HT1080 (cell line): ENCODE measurements around the gene ARSK. TPM values are rescaled to one million over a fixed set of nuclear protein-coding genes. Genes with fewer than 3 reads are reported as not detected.

ENCODE experiments used
- DNase-seq: peaks from one replicate; pipeline ENCODE4 v3.0.0-alpha.2; 2015; ENCODE audit warnings: low read depth
- polyA plus RNA-seq, 2 experiments: library from polyadenylated mRNA; depleted of rRNA; stranded (reverse); fragments of >200 nt; gene quantifications; 2 replicates each; pipeline ENCODE4 v1.2.3, GENCODE V29; 2015
- total RNA-seq: library from RNA; depleted of rRNA; stranded (reverse); fragments of >200 nt; shearing (Covaris generic); gene quantifications from 2 replicates; pipeline ENCODE4 v1.2.3, GENCODE V29; 2014; rRNA removed

ARSK gene
- 7.0 and 9.2 TPM in 2 replicates for total RNA-seq
- polyA plus RNA-seq (2015; cell fraction: cytosol; rRNA removed): 10.9 and 12.3 TPM in 2 replicates
- polyA plus RNA-seq (2015; cell fraction: nucleus; rRNA removed): 15.4 and 18.7 TPM in 2 replicates

DNA sequence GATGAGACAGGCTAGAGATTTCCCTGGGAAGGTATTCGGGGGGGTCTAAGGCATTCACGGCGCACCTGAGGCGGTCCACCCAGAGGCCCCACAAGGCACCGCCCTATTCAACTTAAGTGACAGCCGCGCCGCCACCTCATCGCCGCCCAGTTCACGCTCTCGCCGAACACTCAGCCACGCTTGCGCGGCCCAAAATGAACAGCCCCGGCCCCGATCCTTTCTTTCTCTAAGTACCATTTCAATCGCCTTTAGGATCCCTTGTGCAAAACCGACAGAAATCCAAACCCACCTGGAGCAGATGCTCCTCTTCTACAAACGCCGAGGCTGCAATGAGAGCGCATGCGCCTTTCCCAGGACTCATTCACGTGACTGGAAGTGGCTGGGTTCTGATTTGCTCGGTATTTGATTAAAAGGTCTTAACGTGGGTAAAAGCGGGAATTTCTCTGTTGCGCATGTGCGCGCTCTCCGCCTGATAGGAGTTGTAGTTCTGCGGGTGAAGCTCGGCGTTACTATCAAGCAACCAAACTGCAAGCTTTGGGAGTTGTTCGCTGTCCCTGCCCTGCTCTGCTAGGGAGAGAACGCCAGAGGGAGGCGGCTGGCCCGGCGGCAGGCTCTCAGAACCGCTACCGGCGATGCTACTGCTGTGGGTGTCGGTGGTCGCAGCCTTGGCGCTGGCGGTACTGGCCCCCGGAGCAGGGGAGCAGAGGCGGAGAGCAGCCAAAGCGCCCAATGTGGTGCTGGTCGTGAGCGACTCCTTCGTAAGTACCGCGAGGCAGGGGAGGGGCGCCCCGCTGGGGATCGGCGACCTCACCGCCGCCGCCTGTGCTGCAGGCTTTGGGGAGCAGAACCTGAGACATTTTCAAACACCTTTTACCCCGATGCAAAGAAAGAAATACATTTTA, at the start of gene ARSK, which contains the start of gene SKIC3:
ARSK (plus strand) TSS at position 455 of the 902 bp plus-strand sequence; CDS start at position 633, 178 bp downstream.
SKIC3 (minus strand) TSS at position 331 of the 902 bp plus-strand sequence. CDS start 7,827 bp downstream, outside the sequence.
- DNase-seq: peak; percentile 99

DNA sequence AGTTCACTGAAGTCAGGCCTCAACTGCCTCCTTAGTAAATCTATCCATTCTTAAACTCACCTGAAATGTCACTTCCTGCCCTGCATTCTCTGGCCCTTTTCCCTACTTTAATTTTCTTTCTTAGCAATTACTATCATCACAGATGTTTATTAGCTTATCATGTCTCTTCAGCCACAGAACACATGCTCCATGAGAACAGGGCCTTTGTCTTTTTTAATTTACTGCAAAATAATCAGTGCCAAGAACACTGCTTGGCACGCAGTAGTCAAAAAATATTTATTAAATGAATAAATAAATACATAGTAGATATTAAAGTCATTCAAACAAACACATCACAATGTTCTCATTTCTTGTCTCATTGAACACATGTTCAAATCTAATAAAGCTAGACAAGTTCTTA, 46.4 kb upstream of the ARSK start:
- DNase-seq: no peak

DNA sequence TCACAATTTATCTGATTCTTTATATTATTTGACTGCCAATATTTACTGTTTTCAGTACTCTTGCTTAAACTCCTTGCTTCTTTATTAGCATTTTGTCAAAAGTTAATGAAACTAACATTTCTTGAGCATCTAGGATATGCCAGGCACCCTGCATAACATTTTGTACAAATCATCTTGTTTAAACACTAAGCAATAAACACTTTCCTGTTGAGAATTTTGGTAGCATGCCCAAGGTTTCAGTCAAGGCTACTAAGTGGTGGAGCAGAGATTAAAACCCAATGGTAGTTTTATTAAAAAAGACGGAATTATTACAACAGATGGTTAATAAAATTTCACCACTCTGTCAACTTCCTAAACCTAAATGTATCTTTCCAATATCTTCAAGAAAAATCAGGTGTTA, 43.3 kb upstream of the ARSK start:
- DNase-seq: no peak

DNA sequence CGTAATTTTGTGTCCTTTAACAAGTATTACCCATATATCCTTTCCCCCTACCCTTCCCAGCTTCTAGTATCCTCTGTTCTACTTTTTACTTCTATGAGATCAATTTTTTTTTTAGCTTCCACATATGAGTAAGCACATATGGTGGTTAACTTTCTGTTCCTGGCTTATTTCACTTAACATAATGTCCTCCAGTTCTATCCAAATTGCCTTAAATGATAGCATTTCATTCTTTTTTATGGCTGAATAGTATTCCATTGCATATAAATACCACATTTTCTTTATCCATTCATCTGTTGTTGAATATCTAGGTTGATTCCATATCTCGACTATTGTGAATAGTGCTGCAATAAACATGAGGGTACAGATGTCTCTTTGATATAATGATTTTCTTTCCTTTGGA, 36.5 kb upstream of the ARSK start:
- DNase-seq: no peak

GRCh38 chr5:95519151-95519550, 35.8 kb upstream of the ARSK start:
- no peak for DNase-seq

- no peak for DNase-seq
Measured at GRCh38 chr5:95519681-95520080, 35.2 kb upstream of the ARSK start.

- no peak for DNase-seq
Measured at GRCh38 chr5:95520206-95520605, 34.7 kb upstream of the ARSK start.

DNA sequence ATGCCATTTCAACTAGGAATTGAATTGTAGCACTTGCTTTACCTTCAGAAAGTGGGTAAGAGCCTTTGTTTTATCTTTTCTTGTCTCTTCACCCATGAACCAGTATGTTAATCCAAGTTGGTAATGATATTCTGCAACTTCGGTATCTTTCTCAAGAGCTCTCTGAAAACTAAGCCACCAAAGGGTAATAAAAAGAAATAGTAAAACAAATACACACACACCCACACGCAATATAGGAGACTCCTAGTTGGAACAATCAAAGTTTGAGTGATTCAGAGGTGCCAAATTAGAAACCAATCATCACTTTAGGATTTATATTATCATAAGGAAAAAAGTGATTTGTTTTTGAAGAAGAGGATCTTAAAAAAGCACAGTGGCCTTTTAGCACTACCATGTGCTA, 30.5 kb upstream of the ARSK start:
- DNase-seq: no peak

DNA sequence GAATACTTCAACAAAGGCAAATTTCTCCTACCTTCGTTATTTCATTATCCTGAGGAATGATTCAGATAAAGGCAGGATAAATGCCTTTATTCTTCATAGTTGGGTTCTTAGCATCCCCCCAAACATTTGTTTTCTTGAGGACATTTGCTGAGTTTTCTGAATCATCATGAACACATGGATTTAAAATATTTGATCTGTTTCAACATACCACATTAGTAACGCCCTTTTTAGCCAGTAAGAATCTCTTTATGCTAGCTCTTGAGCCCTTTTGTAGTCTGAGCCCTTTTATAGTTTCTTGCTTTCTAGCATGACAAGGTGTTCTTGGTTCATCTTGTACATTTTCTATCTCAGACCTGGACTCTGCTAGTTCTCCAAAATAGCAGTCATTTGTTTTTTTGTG, 28.0 kb upstream of the ARSK start:
- no peak for DNase-seq

DNA sequence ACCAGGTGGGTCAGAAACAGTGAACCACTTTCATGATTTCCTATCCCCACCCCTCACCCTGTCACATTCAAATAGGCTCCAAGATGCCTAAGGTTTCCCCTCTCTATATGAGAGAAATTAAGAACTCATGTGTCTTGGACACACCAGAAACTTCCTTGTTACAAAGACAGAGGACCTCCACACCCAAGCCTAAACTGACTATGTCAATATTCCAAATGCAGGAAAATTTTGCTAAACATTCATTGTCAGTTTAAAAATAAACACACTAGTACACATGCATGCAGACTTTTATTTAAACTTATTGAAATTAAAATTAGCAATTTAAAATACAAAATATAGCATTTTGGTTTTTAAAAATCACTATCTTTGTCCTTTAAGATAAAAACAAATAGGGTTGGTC, 26.3 kb upstream of the ARSK start:
- no peak for DNase-seq

GRCh38 chr5:95530416-95530815, 24.5 kb upstream of the ARSK start:
- peak; percentile 83 for DNase-seq

DNA sequence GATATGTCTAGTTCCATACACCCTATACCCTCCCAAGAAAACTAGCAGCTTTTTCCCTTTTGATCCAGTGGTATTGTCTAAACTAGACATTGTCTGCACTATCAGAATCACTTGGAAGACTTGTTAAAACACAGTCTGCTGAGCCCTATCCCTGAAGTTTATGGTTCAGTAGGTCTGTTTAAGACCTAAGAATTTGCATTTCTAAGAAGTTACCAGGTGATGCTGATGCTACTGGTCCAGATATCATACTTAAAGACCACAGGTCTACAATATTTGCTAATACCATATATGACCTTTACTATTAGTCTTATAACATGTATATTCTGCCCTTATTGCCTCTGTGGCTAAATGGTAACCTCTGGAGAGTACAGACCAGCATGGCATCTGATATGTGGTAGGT, 23.4 kb upstream of the ARSK start:
- no peak for DNase-seq

GRCh38 chr5:95532415-95532814, 22.5 kb upstream of the ARSK start:
- DNase-seq: no peak

- DNase-seq: no peak
Measured at GRCh38 chr5:95533106-95533505, 21.8 kb upstream of the ARSK start.

- DNase-seq: no peak
Measured at GRCh38 chr5:95533761-95534160, 21.1 kb upstream of the ARSK start.

DNA sequence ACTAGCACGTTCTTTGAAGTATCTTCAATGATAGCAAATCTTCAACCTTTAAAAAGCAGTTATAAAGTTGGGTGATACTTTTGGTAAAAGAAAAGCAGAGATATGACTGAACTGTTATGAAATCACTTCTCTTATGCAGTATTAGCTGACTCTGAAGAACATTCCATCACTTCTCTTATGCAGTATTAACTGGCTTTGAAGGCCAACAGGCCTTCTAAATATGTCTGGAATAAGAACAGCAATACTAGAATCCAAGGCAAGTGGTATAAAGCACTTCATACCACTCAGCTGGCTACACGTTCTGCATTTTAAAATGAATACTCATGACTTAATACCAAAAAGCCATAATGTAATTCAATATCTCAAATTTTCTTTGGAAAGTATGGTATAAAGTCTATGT, 17.4 kb upstream of the ARSK start:
- DNase-seq: no peak

DNA sequence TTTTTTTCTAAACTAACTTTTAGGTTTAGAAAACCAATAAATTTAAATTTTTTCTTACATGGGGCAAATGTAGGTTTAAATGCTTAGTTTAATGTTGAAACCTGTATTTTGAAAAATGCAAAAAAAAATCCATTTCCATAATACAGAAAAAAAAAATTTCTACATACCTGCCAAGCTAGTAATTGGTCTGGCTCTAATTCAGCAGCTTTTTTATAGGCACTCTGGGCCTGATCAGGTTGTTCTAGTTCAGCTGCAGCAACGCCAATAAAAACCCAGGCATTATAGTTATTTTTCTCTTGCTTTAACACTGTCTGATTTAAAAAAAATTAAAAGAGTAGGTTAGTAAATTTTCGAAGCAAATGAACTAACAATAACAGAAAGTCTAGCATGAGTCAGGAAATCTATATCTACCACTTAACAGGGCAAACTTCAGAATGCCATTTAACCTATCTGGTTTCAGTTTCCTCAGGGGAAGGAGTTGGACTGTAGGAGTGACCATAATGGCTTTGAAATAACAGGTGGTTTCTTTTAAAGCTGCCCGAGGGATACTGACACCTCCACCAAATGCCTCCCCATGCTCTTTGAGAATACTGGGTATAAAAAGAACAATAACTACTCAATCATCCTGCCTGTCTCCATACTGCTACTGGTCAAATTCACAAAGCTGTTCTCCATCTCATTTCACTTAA, 11.7 kb upstream of the ARSK start:
- DNase-seq: no peak

- no peak for DNase-seq
Measured at GRCh38 chr5:95549030-95549429, 5.9 kb upstream of the ARSK start.

- no peak for DNase-seq
Measured at GRCh38 chr5:95554331-95554646, 612 bp upstream of the ARSK start.

GRCh38 chr5:95555553-95555952, 652 bp downstream of the ARSK start:
- DNase-seq: peak; percentile 1

DNA sequence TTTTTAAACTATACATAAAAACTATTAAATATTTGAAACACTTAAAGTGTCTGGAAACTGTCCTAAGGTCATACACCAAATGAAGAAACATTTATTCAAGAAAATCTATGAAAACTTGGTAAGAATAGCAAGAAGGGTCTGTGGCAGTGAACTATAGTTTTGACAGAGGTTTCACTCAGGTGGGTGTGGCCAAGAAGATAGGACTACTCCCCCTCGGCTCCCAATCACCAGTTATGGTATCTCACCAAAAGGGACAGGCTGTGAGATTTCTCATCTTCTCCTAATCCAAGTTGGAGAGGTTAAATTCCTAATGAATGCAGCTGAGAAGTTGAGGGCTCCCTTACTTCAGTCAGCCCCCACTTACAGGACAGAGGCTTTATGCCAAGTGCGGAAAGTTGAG, 2.9 kb downstream of the ARSK start:
- no peak for DNase-seq

- no peak for DNase-seq
Measured at GRCh38 chr5:95562282-95562681, 7.4 kb downstream of the ARSK start.

- no peak for DNase-seq
Measured at GRCh38 chr5:95563367-95563766, 8.5 kb downstream of the ARSK start.
